HG03565 (cell line): ENCODE measurements around the gene FAM124A.
A peak's percentile ranks its signal among the peaks of the same experiment; 100 is the strongest.

ENCODE experiments used
- ATAC-seq: cut with Tn5 transposase; IDR thresholded peaks from one replicate; pipeline ENCODE4 v1.9.1; 2021; ENCODE audit warnings: mild to moderate bottlenecking, moderate library complexity; ENCODE audit not compliant: unreplicated experiment

Gene FAM124A

GRCh38 chr13:51240958-51241357 lies 18.8 kb downstream of the FAM124A start:
- ATAC-seq: no peak

GRCh38 chr13:51241720-51242119 lies 19.5 kb downstream of the FAM124A start:
- no peak for ATAC-seq

- no peak for ATAC-seq
Observed at GRCh38 chr13:51243227-51243626, 21.0 kb downstream of the FAM124A start.

GRCh38 chr13:51243832-51244231 lies 21.6 kb downstream of the FAM124A start:
- no peak for ATAC-seq

- no peak for ATAC-seq
Observed at GRCh38 chr13:51244637-51245405, 22.6 kb downstream of the FAM124A start.

GRCh38 chr13:51245583-51245982 lies 23.4 kb downstream of the FAM124A start:
- ATAC-seq: no peak

- no peak for ATAC-seq
Observed at GRCh38 chr13:51246025-51246417, 23.8 kb downstream of the FAM124A start.

GRCh38 chr13:51246418-51247277 lies 24.4 kb downstream of the FAM124A start:
- ATAC-seq: no peak

GRCh38 chr13:51249255-51249654 lies 27.1 kb downstream of the FAM124A start:
- ATAC-seq: no peak

- ATAC-seq: peak; percentile 48
Observed at GRCh38 chr13:51249770-51250741, 27.9 kb downstream of the FAM124A start.

GRCh38 chr13:51251480-51251879 lies 29.3 kb downstream of the FAM124A start:
- ATAC-seq: no peak

- ATAC-seq: no peak
Observed at GRCh38 chr13:51252954-51253532, 30.8 kb downstream of the FAM124A start.

- no peak for ATAC-seq
Observed at GRCh38 chr13:51255556-51255955, 33.4 kb downstream of the FAM124A start.

- no peak for ATAC-seq
Observed at GRCh38 chr13:51257187-51257586, 35.0 kb downstream of the FAM124A start.

GRCh38 chr13:51258612-51259548 lies 36.7 kb downstream of the FAM124A start:
- no peak for ATAC-seq

GRCh38 chr13:51260154-51260553 lies 38.0 kb downstream of the FAM124A start:
- ATAC-seq: no peak

GRCh38 chr13:51261610-51262249 lies 39.5 kb downstream of the FAM124A start:
- ATAC-seq: no peak

GRCh38 chr13:51262501-51263211 lies 40.5 kb downstream of the FAM124A start:
- no peak for ATAC-seq
